GM21447 (cell line): ENCODE results near the gene MAST4.

Source experiments
- ATAC-seq: cut with Tn5 transposase; IDR thresholded peaks from one replicate; pipeline ENCODE4 v1.9.1; 2021; ENCODE audit not compliant: unreplicated experiment

Gene MAST4

DNA sequence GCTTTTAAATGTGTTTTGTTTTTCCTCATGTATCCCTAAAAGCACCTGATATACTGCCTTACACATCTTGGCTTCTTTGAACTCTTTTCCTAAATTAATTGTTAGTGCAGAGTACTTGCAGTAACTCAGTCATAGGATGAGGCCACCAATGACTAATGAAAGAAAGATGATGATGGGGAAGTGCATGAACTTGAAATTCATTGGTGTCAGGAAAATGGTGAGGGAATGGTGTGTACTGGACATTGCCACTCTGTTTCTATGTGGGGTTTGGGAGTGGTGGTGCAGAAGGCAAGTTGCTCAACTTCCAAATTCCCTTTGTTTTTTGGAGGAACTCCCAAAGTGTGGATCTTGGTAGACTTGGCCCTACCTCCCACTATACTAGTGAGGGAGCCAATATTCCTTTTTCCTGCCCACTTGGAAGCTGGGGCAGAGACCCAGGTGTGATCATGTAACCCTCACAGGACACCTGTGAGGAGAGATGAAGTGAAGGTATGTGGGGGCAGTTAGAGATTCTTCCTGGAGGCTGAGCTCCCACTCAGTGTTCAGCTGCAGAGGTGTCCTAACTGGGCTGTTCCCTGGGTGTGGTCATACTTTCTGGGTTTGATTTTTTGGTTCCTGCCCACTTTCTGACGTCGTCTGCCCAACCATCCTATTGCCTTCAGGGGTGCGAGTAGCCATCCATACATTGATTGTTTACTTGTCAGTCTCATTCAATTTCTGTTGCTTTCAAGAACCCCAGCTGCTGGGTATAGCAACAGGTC is 298.5 kb downstream of the MAST4 start:
- no peak for ATAC-seq

DNA sequence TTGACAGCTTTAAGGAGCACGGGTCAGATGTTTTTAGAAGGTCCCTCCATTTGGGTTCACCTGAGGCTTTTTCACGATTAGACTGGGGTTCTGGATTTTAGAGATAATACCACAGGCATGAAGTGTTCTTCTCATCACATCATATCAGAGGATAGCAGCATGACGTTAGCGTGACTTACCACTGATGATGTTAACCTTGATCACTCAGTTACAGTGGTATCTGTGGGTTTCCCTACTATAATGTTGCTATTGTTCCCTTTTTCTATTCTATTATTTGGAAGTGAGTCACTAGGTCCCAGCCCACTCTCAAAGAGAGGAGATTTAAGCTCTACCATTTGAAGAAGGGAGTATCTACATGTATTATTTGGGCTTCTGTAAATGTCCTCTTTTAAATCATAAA is 300.0 kb downstream of the MAST4 start:
- ATAC-seq: no peak

DNA sequence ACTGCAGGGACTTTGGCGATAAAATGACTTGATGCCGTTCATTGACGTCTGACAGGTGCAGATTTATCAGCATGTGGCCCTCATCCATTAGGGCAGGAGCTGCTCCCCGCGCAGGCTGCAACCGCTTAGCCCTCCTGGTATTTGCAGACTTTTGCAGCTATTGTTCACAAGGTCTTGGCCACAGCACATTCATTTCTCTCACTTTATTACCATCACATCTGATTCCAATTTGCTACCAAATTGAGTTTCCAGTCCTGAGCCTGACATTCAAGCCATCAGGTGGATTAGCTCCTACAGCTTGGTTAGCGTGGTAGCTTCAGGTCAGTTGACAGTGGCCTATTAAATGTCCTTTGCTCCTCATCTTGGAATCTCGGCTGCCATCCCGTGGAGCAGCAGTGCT is 301.2 kb downstream of the MAST4 start:
- no peak for ATAC-seq

DNA sequence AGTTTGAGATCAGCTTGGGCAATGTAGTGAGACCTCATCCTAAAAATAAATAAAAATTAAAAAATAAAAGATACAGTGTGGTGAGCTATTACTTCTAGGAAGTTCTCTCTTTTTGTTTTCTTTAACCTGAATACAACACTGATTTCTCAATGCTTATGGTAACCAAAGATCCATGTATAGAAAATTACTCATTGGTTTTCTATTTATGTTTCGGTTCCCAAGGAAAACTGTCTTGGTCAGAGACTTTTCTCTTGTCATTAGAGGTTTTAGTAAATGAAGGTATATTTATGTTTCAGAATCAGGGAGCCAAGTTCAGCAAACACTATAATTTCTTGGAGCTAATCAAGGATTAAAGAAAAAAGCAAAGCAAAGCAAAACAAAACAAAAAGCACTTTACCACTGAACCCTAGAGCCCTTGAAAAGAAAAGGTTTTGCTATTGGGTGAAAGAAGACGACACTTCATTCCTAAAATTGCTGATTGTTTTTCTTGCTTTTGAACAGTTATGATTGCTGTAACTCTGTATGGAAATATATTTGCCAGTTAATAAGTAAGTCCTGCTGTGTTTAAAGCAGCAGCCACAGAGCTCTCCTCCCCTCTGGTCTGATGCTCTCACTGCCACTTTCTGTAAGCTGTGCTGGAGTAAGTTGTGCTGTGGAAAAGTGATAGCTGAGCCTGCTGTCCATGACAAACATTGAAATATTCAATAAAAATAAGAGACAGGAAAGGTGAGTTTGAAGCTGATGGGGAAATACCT is 302.2 kb downstream of the MAST4 start:
- no peak for ATAC-seq

DNA sequence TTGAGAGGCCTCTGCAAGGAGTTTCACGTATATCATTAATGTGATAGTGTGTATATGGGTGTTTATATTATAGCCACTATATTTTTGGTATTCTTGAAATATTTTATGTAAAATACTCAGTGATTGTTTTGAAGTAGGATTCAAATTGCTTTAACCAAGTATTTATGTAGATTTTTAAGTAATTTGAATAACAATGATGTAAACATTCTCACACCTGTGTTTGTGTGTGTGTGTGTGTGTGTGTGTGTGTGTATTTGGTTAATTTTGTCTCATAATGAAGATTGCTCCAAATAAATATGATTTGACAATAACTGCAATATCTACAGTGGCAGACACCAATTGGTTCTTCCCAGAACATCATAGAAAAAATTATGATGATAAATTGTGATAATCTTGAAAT is 307.0 kb downstream of the MAST4 start:
- ATAC-seq: no peak

DNA sequence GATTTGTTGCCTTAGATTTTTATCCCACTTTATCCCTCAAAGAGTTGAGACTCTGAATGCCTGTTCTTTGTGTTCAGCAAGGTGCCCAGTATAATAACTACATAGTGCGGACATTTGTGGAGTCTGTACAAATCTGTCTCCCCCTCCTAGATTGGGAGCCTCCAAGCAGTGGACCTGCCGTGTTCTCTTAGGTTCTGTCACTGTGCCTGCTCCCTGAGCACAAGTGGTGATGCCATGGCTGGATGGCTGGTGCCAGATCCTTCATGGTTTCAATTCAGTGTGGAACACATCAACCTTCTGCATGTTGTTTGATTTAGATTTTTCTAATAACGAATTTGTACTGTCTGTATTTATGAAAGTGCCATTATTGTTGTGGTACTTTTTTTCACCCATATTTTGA is 307.5 kb downstream of the MAST4 start:
- no peak for ATAC-seq

DNA sequence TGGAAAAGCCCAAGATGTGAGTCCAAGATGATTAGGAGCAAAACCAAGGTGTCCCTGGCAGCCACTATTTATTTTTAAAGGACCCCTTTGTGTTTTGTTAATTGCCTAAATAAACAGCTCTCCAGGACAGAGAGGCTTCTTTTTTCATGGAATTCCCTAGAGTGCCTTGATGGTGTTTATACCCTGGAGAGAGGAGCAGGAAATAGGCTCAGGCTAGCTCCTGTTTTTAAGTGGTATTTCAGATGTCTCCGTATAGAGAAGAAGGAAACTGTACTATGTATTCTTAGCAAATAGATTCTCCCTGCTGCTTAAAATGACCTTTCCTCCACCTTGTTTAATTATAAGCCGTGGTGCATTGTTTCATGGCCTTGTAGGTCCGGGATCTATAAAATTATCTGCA is 308.0 kb downstream of the MAST4 start:
- ATAC-seq: no peak

DNA sequence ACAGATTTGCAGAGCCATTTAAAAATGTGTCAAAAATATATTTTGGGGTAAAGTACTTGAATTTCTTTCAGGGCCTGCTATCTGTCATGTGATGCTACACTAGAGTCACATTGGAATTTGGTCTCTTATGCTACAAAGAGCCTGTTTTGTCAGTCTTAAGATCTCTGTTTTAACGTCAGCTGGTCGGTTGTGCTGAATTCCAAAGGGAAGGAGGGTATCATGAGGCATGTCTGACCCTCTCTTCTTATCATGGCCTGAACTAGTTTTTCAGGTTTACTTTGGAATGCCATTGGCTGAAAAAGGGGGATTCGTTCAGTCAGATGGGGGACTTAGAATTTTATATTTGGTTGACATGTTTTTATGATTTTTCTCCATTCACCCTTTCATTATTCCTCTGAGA is 309.8 kb downstream of the MAST4 start:
- no peak for ATAC-seq

DNA sequence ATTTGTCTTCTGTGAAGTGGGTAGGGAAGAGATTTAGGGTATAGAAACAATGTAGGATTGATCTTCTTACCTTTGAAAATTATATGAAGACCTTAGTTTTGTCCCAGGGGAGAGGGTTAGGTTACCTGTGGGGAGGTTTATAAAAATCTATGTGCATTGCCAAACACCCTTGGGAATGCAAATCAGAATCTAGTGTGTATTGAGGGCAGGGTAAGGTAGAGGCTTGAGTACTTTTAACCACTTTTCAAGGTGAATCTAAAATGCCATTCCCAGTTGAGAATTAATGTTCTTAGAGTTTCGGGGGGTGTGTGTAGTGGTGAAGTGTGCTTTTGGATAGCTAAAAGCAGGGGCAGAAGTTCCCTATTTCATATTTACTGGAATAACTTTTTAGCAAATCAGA is 312.0 kb downstream of the MAST4 start:
- no peak for ATAC-seq

DNA sequence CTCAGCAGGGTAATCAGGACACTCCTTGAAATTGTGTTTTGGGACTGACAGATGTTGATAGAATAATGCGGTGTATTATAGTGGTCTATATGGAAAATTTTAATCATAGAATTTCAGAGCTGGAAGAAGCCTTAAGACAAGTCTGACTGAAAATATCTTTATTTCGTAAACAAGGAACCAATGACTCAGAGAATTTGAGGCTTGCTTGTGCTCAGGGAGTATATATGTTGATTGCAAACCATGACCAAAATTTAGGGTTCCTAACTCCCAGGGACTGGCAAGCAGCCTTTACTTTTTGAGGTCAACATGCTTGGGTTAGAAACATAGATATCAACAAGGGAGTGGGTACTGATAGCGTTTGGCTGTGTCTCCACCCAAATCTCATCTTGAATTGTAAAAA is 313.2 kb downstream of the MAST4 start:
- no peak for ATAC-seq

DNA sequence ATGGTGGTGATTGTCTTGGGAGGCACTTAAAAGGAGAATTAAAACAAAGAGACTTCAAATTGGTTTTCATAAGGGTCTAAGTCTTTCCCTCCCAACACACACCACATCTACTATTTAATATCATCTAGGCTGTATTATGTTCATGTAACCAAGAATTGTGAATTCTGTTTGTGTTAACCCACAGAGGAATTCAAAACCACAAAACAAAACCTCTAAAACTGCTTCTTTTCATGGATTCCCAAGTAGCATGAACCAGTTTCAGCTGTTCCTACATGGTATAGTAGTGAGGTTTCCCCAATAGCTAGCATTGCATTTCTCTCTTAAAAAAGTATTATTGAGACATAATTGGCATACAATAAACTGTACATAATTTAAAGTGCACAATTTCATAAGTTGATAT is 316.6 kb downstream of the MAST4 start:
- no peak for ATAC-seq

DNA sequence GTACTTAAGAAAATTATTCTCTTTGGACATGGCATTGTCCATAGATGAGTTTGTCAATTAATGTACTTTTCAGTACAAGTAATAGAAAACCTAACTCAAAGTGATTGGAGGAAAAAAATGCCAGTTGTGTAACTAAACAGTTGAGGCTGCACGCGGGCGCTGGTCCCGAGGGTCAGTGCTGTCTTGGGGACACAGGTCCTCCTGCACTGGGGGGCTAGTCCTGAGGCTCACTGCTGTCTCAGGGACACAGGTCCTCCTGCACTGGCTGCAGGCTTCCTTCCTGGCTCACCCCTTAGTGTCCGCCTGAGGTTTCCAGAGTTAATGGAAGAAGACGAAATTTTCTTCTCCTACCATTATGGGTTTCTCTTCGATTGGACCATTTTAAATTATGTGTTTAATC is 319.3 kb downstream of the MAST4 start:
- ATAC-seq: no peak

DNA sequence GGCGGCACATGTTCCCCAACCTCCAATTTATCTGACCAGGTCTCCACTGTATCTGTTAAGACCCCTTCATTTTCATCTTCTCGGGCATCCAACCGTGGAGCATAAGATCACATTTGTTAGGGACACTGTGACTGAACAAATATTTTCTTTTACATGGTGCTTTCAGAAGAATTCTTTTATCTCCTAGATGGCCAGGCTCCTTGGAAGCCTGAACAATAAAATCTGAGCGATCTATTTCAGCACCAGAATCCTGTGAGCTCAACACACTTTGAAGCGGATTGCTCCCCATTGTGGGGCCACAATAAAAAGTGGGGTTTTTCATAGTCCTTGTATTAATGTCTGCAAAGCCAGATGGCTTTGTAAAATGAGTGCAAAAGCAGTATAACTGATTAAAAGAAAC is 326.7 kb downstream of the MAST4 start:
- ATAC-seq: no peak

DNA sequence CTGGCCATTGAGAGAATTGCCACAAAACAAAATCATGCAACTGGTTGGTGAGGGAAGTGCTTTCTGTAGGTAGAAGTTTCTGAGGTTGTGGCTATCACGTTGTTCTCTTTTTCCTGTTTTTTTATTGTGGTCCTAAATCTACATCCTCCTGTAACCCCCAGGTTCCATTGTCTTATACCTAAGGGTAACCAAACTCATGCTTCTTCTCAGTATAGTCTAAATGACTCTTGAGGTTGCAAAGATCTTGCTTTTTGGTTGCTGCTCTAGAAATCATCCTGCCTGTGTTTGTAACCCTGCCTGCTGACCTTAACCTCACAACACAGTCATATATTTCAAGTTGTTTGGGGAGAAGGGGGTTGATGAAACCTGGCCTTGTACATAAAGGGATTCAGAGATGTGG is 327.3 kb downstream of the MAST4 start:
- no peak for ATAC-seq

DNA sequence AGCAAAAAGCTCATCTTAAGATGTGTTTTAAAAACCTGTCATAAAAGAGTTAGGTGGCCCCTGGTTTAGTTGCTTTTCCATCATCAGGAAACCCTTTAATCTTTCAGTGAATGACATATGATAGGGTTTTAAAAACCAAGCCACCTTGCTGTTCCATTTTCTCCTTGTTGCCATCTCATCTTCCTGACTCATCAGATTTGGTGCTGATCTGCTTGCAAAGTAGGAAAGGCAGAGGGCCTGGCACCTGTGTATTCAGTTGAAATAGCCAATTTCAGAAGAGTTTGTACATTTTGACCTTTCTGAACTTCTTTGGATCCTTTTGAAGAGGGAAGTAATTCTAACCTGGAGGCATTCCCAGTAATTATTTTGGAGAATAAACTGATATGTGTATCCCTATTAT is 327.7 kb downstream of the MAST4 start:
- no peak for ATAC-seq

DNA sequence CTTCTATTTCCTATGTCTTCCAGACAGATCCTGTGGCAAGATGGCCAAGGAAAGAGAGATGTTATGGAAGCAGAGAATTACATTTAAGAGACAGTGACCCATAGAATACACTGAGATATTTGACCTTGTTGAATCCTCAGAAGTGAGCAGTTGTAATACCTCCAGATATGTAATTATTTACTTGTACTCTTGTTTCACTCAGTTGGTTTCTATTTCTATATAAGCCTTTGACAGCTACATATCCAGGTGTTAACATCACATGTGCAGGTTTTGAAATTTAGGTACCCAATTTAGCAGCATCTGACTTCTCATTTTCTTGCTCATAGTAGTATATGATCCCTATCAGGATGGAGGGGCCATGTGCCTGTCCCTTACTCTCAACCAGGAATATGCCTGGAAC is 330.9 kb downstream of the MAST4 start:
- ATAC-seq: no peak

DNA sequence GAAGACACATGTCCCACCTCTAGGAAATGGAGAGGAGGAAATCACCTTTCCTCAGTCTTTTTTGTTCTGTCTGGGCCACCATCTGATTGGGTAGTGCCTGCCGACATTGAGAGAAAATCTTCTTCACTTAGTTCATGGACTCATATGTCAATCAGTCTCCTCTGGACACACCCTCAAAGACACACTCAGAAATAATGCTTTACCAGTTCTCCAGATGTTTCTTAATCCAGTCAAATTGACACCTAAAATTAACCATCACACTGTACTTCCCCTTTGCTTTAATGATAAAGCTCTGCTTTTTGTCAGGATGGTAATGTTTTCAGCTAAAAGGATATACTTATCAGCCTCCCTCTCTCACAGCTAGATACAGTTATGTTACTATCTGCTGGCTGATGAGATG is 333.1 kb downstream of the MAST4 start:
- ATAC-seq: no peak

DNA sequence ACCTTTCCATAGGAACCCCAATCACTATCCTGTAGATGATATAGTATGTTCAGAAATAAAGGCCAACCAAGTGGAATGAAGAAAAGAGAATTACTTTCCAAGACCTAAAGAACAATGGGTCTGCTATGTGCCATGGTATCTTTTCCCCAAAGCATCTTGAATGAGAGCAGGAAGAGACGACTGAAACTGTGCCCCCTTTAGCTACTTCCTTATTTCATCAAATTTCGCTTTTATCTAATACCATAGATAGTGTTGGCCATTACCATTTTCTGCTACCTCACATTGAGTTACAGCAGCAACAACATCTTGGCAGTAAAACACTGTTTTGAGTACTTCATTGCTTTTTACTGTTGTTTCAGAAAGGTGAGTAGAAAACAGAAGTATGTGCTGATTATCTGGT is 333.8 kb downstream of the MAST4 start:
- no peak for ATAC-seq

DNA sequence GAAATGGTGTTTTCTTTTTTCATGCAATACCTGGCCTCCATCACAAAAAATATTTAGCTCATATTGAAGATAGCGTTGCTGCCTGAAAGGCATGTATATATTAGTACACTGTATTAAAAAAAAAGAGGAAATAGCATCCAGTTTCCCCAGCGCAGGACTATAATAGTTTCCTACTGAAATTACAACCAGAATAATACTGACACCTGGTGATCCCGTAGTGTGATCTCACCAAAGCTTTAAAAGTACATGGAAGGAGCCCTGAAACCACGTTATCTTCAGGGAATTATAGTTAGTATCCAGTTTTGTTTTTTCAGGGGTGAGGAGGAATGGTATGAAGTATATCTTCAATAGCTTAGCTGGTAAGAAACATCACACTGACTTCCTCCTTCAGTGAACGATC is 335.5 kb downstream of the MAST4 start:
- no peak for ATAC-seq

DNA sequence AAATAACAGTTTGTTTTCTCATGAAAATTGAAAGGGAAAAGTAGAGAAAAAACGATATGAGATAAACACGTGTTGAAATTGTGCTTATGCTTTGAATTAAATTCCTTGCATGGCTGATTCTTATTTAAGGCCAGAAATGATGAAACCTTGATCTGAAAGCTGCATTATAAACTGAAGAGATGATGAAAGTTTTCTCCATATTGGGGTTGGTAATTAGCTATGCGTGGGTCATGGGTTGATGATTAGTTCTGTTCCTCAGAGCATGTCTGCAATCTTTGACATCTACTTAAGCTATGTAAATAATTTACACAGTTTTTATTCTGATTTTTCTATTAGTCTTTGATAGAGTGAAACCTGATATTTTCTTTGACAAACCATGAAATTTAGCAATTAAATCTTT is 336.3 kb downstream of the MAST4 start:
- no peak for ATAC-seq

DNA sequence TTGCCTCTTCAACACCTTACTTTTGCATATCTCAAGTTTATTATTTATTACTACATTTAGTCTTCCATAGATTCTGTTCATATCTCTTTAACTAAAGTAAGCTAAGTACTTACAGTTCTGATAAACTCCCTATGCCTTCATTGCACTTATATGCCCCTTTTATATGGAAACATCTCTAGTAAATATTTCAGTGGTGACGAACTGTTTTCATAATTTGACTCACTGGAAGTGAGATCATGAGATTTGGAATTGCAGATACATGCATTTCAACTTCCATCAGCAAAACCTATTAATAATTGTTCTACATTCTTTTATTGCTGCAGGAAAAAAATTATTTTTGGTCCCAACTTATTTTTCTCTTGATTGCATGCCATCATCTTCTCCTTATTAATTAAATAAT is 336.9 kb downstream of the MAST4 start:
- ATAC-seq: no peak

DNA sequence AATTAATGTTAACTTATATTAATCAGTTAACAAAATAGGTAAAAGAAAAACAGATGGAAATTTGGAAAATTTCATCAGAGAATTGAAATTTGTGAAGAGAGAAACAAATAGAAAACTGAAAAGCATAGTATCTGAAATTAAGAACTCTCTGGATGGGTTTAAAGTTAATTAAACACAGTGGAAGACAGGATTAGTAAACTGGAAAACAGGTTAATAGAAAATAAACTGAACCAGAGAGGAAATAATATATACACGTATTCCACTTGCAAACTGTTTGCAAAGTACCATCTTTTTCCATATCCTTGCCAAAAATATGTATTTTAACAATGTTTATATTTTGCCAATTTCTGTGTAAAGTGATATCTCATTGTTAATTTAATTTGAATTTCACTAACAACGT is 342.9 kb downstream of the MAST4 start:
- no peak for ATAC-seq
